Endothelial cell of umbilical vein (primary cell): Measurements from ENCODE around the gene SSUH2. TPM values are rescaled to one million over a fixed set of nuclear protein-coding genes. Genes with fewer than 3 reads are reported as not detected.
A peak's percentile ranks its signal among the peaks of the same experiment; 100 is the strongest.

Source experiments
- BruUV-seq: library from RNA; stranded (reverse); fragments of 400-500 nt; replicated peaks from 2 replicates; lab custom pipeline; 2021; lab: Mats Ljungman, UMichigan
- CTCF ChIA-PET: fragments of 300-600, 350-600 bp; sonication (Branson Sonifier 250); formaldehyde crosslinking; loops from one replicate; lab custom pipeline; 2021; ENCODE audit warnings: antibody characterized with exemption, inconsistent platforms; lab: Charles Lee
- POLR2A ChIA-PET: fragments of 300-600, 350-600 bp; sonication (Branson Sonifier 250); formaldehyde crosslinking; loops from one replicate; lab custom pipeline; 2021; ENCODE audit warnings: antibody characterized with exemption, inconsistent platforms; lab: Charles Lee
- DNase-seq: peaks from one replicate; pipeline ENCODE4 v3.0.0-alpha.2; 2011; ENCODE audit warnings: low read depth, low spot score
- FAIRE-seq: peaks from 2 replicates; lab custom pipeline; 2011; peaks lifted over from hg19 to GRCh38; lab: Jason Lieb, UNC
- H2AFZ ChIP-seq: 2 replicates; pipeline ENCODE4 v1.6.0; 2012; ENCODE audit warnings: low read depth, low read length, control low read depth, inconsistent platforms
- H3K27ac ChIP-seq: 2 replicates; pipeline ENCODE4 v1.5.1; 2011; ENCODE audit warnings: low read depth, mild to moderate bottlenecking, control low read depth, low read length, moderate library complexity; ENCODE audit not compliant: insufficient read depth
- H3K27me3 ChIP-seq, 2 experiments: 2 replicates each; pipeline versions ENCODE4 v1.6.0 to v1.6.1; 2011; ENCODE audit warnings: low read length in 2 of 2, mixed read lengths in 1 of 2; ENCODE audit not compliant: control insufficient read depth in 2 of 2, insufficient read depth in 2 of 2
- H3K36me3 ChIP-seq, 2 experiments: 2 replicates in 1 of 2; 3 replicates in 1 of 2; pipeline ENCODE4 v1.5.1; 2011; ENCODE audit warnings: low read length in 2 of 2, mild to moderate bottlenecking in 1 of 2, moderate library complexity in 1 of 2; ENCODE audit not compliant: control insufficient read depth in 2 of 2, insufficient read depth in 2 of 2; ENCODE audit errors: extremely low read depth in 1 of 2
- H3K4me1 ChIP-seq: 3 replicates; pipeline ENCODE4 v1.5.1; 2011; ENCODE audit warnings: mild to moderate bottlenecking, low read length; ENCODE audit not compliant: control insufficient read depth, insufficient read depth; ENCODE audit errors: extremely low read depth
- H3K4me2 ChIP-seq: 2 replicates; pipeline ENCODE4 v1.6.1; 2011; ENCODE audit warnings: low read length, control low read depth, mixed read lengths; ENCODE audit not compliant: insufficient read depth
- H3K4me3 ChIP-seq, 3 experiments: fragments of 200-600 bp in 1 of 3; sonication (generic), shearing (Covaris generic) in 1 of 3; replicated peaks in 1 of 3; 2 replicates each; pipeline ENCODE4 v1.5.1; 2011 to 2016; ENCODE audit warnings: control low read depth in 3 of 3, low read length in 3 of 3, mild to moderate bottlenecking in 2 of 3, inconsistent platforms in 1 of 3, low read depth in 1 of 3, moderate library complexity in 1 of 3; ENCODE audit not compliant: insufficient read depth in 1 of 3
- H3K79me2 ChIP-seq: 2 replicates; pipeline ENCODE4 v1.6.0; 2012; ENCODE audit warnings: low read length, inconsistent platforms; ENCODE audit not compliant: control insufficient read depth, insufficient read depth
- H3K9ac ChIP-seq: replicated peaks from 2 replicates; pipeline ENCODE3; 2011; ENCODE audit warnings: low read length, control low read depth; ENCODE audit not compliant: insufficient read depth; ENCODE audit errors: extremely low read depth
- H3K9me1 ChIP-seq: replicated peaks from 3 replicates; pipeline ENCODE4 v1.6.0; 2011; ENCODE audit warnings: mild to moderate bottlenecking, low read length; ENCODE audit not compliant: control insufficient read depth, insufficient read depth; ENCODE audit errors: extremely low read depth
- H3K9me3 ChIP-seq: replicated peaks from 2 replicates; pipeline ENCODE4 v1.5.1; 2012; ENCODE audit warnings: low read length, inconsistent platforms; ENCODE audit not compliant: control insufficient read depth, insufficient read depth
- H4K20me1 ChIP-seq: replicated peaks from 2 replicates; pipeline ENCODE3; 2011; ENCODE audit warnings: mild to moderate bottlenecking, low read length; ENCODE audit not compliant: control insufficient read depth, insufficient read depth; ENCODE audit errors: extremely low read depth
- EZH2 ChIP-seq: IDR thresholded peaks from 2 replicates; pipeline ENCODE4 v1.6.1; 2012; ENCODE audit warnings: borderline replicate concordance, low read depth, mild to moderate bottlenecking, moderate library complexity, low read length, inconsistent platforms; ENCODE audit not compliant: severe bottlenecking
- GATA2 ChIP-seq: IDR thresholded peaks from 2 replicates; pipeline ENCODE4 v1.7.0; 2011; ENCODE audit warnings: low read depth, mild to moderate bottlenecking, moderate library complexity, mixed read lengths, low read length; ENCODE audit not compliant: insufficient read length, insufficient read depth
- MAX ChIP-seq: IDR thresholded peaks from 2 replicates; pipeline ENCODE4 v1.6.1; 2011; ENCODE audit not compliant: insufficient read depth, insufficient read length
- MYC ChIP-seq: IDR thresholded peaks from one replicate; pipeline ENCODE4 v1.6.1; 2011; ENCODE audit warnings: mild to moderate bottlenecking, low read depth, low read length
- POLR2A ChIP-seq: IDR thresholded peaks from 2 replicates; pipeline ENCODE4 v1.6.1; 2012; ENCODE audit warnings: low read depth, mild to moderate bottlenecking, control low read depth, low read length
- dilution Hi-C: fragments of 300-500 bp; cut with MboI; formaldehyde crosslinking; loops from one replicate; pipeline ENCODE4 v1.15.0; 2019; ENCODE audit warnings: low sequenced_read_pairs; ENCODE audit not compliant: extremely low pct_ligation_motif_present
- intact Hi-C: fragments of 100-400 bp; cut with micrococcal nuclease; formaldehyde crosslinking; loops from one replicate; pipeline ENCODE4 v1.10.0; 2022
- polyA plus RNA-seq, 4 experiments: library from polyadenylated mRNA; depleted of rRNA in 3 of 4; stranded (reverse) in 3 of 4; unstranded in 1 of 4; fragments of >200 nt; gene quantifications; 2 replicates each; pipeline versions ENCODE4 v1.2.1 to v1.2.3, GENCODE V29; 2011 to 2012; ENCODE audit warnings: missing spikeins in 1 of 4
- total RNA-seq: library from RNA; stranded (reverse); gene quantifications from 2 replicates; pipeline ENCODE4 v1.2.3, GENCODE V29; 2021

SSUH2 gene
- total and polyA plus RNA-seq, 2 donors (not counting 3 experiments of a cell fraction or from before 2014, with no cell fraction given): 0.44 TPM; not detected in 1

DNA sequence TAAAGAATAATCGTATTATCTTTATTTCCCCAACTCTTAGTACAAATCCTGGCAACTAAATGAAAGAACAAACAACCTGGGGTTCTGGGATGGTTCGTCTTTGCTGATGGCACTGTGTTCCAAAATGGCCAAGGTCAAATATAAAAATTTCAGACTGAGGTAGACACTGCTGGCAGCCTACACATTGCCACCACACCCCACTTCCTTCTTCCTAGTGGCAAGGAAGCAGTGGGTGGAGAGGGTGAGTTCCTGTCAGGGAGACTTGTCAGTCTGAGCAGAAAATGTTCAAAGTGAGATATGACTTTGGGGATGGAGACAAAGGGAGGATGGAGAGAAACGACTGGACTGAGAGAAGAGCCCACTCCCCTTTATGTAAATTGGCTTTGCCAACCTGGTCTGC is 73.3 kb downstream of the SSUH2 start:
- H3K9me3 ChIP-seq: no peaks in the 10 kb centered on the region
- no peaks in the 10 kb centered on the region for H4K20me1 ChIP-seq
- peak overlapping the region; percentile 86 for H2AFZ ChIP-seq
- DNase-seq (peak; percentile 26), FAIRE-seq (peak; percentile 26)
- intact Hi-C loops (loop anchor here (2.0 kb wide), 1 partner anchor 70 kb away; the partner anchor contains the start of gene LMCD1), dilution Hi-C loops (no loop called here)
- H3K4me2 ChIP-seq: peak overlapping the region; percentile 38
- no peaks in the 10 kb centered on the region for H3K79me2 ChIP-seq
- H3K27me3 ChIP-seq: no peaks in the 10 kb centered on the region
- H3K9me1 ChIP-seq: no peaks in the 10 kb centered on the region
- no peak overlapping the region for H3K9ac ChIP-seq
- POLR2A ChIA-PET: no interaction called here
- peaks cover 14% of the 10 kb centered on the region for H3K4me1 ChIP-seq
- H3K36me3 ChIP-seq: no peaks in the 10 kb centered on the region
- CTCF ChIA-PET: no interaction called here
- BruUV-seq: no TSS peak
- no peak overlapping the region for H3K4me3 ChIP-seq
- H3K27ac ChIP-seq: no peak overlapping the region
- TF ChIP-seq POLR2A (no peak), GATA2 (no peak), MYC (no peak), EZH2 (no peak), MAX (no peak)

Other genes with a start within 250 kb of the SSUH2 start
- 11.1 and 14.5 TPM in 2 replicates for gene LMCD1, start 143.0 kb downstream of the SSUH2 start, total RNA-seq
- 7.6 and 11.4 TPM in 2 replicates for gene LMCD1, start 143.0 kb downstream of the SSUH2 start, polyA plus RNA-seq
- not detected in 2 replicates for gene CAV3, start 89.0 kb upstream of the SSUH2 start, total RNA-seq
- not detected in 2 replicates for gene CAV3, start 89.0 kb upstream of the SSUH2 start, polyA plus RNA-seq
- gene OXTR, start 124.8 kb upstream of the SSUH2 start, total RNA-seq: 0.40 and 0.67 TPM in 2 replicates
- 0.08 and 0.12 TPM in 2 replicates for gene OXTR, start 124.8 kb upstream of the SSUH2 start, polyA plus RNA-seq